Stimulated activated CD4-positive, alpha-beta T cell treated with anti-CD3 and anti-CD28 coated beads, Interleukin-12 subunit alpha, Interleukin-12 subunit beta, amount 100 ng/mL, for 4 hours (primary cell): Measurements from ENCODE around the gene PTGDR2.

ENCODE experiments used
- DNase-seq: peaks from one replicate; pipeline ENCODE4 v3.0.0-alpha.2; 2020

PTGDR2 gene

GRCh38 chr11:60855726-60856633, at the start of gene PTGDR2:
PTGDR2 (minus strand) TSS chr11:60855950; CDS start chr11:60853722, 2,228 bp downstream.
- DNase-seq: no peak

- no peak for DNase-seq
Measured at GRCh38 chr11:60905047-60905446, 49.3 kb upstream of the PTGDR2 start.

GRCh38 chr11:60902625-60903024, 46.9 kb upstream of the PTGDR2 start:
- no peak for DNase-seq

GRCh38 chr11:60900673-60901404, 45.1 kb upstream of the PTGDR2 start:
- no peak for DNase-seq

- DNase-seq: no peak
Measured at GRCh38 chr11:60899977-60900376, 44.2 kb upstream of the PTGDR2 start.

GRCh38 chr11:60899046-60899936, 43.5 kb upstream of the PTGDR2 start:
- DNase-seq: no peak

GRCh38 chr11:60897496-60897895, 41.7 kb upstream of the PTGDR2 start:
- DNase-seq: no peak

GRCh38 chr11:60895687-60896086, 39.9 kb upstream of the PTGDR2 start:
- DNase-seq: no peak

GRCh38 chr11:60891103-60891741, 35.5 kb upstream of the PTGDR2 start:
- no peak for DNase-seq

GRCh38 chr11:60890696-60891095, 34.9 kb upstream of the PTGDR2 start:
- no peak for DNase-seq

- no peak for DNase-seq
Measured at GRCh38 chr11:60889869-60890311, 34.1 kb upstream of the PTGDR2 start.

- DNase-seq: no peak
Measured at GRCh38 chr11:60887556-60887955, 31.8 kb upstream of the PTGDR2 start.

- DNase-seq: no peak
Measured at GRCh38 chr11:60880643-60881282, 25.0 kb upstream of the PTGDR2 start.

GRCh38 chr11:60879971-60880588, 24.3 kb upstream of the PTGDR2 start:
- no peak for DNase-seq

- no peak for DNase-seq
Measured at GRCh38 chr11:60879104-60879503, 23.4 kb upstream of the PTGDR2 start.

GRCh38 chr11:60878245-60879101, 22.7 kb upstream of the PTGDR2 start:
- no peak for DNase-seq

- DNase-seq: no peak
Measured at GRCh38 chr11:60876168-60876485, 20.4 kb upstream of the PTGDR2 start.

- DNase-seq: no peak
Measured at GRCh38 chr11:60875366-60876167, 19.8 kb upstream of the PTGDR2 start.
